CD4-positive, alpha-beta T cell (primary cell): ENCODE results near the gene KCNK13. TPM values are rescaled to one million over a fixed set of nuclear protein-coding genes. Genes with fewer than 3 reads are reported as not detected.

Experiments
- ATAC-seq: fragments of 200-7000 bp; cut with Tn5 transposase; one replicate; pipeline ENCODE4 v1.10.0; 2022; ENCODE audit warnings: mild to moderate bottlenecking; ENCODE audit not compliant: poor library complexity
- CTCF ChIA-PET: fragments of 350-600 bp; sonication (Branson Sonifier 250); formaldehyde crosslinking; loops from one replicate; lab custom pipeline; 2021; ENCODE audit warnings: antibody characterized with exemption, inconsistent platforms; lab: Charles Lee
- POLR2A ChIA-PET: fragments of 350-600 bp; sonication (Branson Sonifier 250); formaldehyde crosslinking; loops from one replicate; lab custom pipeline; 2021; ENCODE audit warnings: antibody characterized with exemption, inconsistent platforms; lab: Charles Lee
- DNase-seq, 14 experiments: peaks; one replicate each; pipeline ENCODE4 v3.0.0-alpha.2; 2013 to 2020; ENCODE audit warnings: mixed read lengths in 2 of 14
- H3K27ac ChIP-seq, 2 donors: one replicate each; pipeline versions ENCODE4 v1.5.1 to v1.7.0; 2013; ENCODE audit warnings: low read length in 2 of 2, low read depth in 1 of 2, mild to moderate bottlenecking in 1 of 2
- H3K27me3 ChIP-seq, 2 experiments: 1 replicate in 1 of 2; 2 replicates in 1 of 2; pipeline versions ENCODE4 v1.6.1 to v1.7.0; 2013; ENCODE audit warnings: low read length in 2 of 2, control low read depth in 1 of 2, mild to moderate bottlenecking in 1 of 2, moderate library complexity in 1 of 2; ENCODE audit not compliant: insufficient read depth in 2 of 2, control insufficient read depth in 1 of 2
- H3K36me3 ChIP-seq: one replicate; pipeline ENCODE4 v1.6.1; 2013; ENCODE audit warnings: low read length, control low read depth; ENCODE audit not compliant: insufficient read depth
- H3K4me1 ChIP-seq: one replicate; pipeline ENCODE4 v1.6.1; 2013; ENCODE audit warnings: low read length, control low read depth; ENCODE audit not compliant: insufficient read depth
- H3K4me3 ChIP-seq: one replicate; pipeline ENCODE4 v1.5.1; 2013; ENCODE audit warnings: mild to moderate bottlenecking, low read length, moderate library complexity
- H3K9me3 ChIP-seq, 2 experiments: 1 replicate in 1 of 2; 2 replicates in 1 of 2; pipeline versions ENCODE4 v1.6.1 to v1.7.0; 2013; ENCODE audit warnings: low read length in 2 of 2, mild to moderate bottlenecking in 2 of 2, control low read depth in 1 of 2, moderate library complexity in 1 of 2; ENCODE audit not compliant: control insufficient read depth in 1 of 2, insufficient read depth in 1 of 2
- H3K27ac Mint-ChIP-seq: one replicate; pipeline ENCODE4 v1.8.0; 2020; ENCODE audit warnings: mixed read lengths
- H3K27me3 Mint-ChIP-seq: one replicate; pipeline ENCODE4 v1.8.0; 2021; ENCODE audit warnings: mixed read lengths
- H3K36me3 Mint-ChIP-seq: one replicate; pipeline ENCODE4 v1.8.0; 2021; ENCODE audit warnings: low read depth, mixed read lengths
- H3K4me1 Mint-ChIP-seq: one replicate; pipeline ENCODE4 v1.8.0; 2021; ENCODE audit warnings: low read depth, mixed read lengths
- H3K4me3 Mint-ChIP-seq: one replicate; pipeline ENCODE4 v1.8.0; 2020; ENCODE audit warnings: mild to moderate bottlenecking, mixed read lengths
- H3K9me3 Mint-ChIP-seq: one replicate; pipeline ENCODE4 v1.8.0; 2020; ENCODE audit warnings: mixed read lengths
- CTCF ChIP-seq: fragments of 200-600 bp; IDR thresholded peaks from one replicate; pipeline ENCODE4 v1.8.0; 2022; ENCODE audit warnings: antibody characterized with exemption, mild to moderate bottlenecking
- intact Hi-C, 2 experiments: fragments of 100-400 bp; cut with DNase I in 1 of 2; cut with micrococcal nuclease in 1 of 2; formaldehyde crosslinking; loops; one replicate each; pipeline versions ENCODE4 v1.15.1 to v1.9.0; 2023 to 2025; cut with DNase I, micrococcal nuclease
- total RNA-seq, 174 experiments: library from RNA in 2 of 174; stranded (reverse) in 2 of 174; gene quantifications; one replicate each; pipeline ENCODE4 v1.2.3 and lab custom pipeline; 2021 to 2026

The KCNK13 gene
- total RNA-seq, 2 experiments from 2014 or later: not detected

DNA sequence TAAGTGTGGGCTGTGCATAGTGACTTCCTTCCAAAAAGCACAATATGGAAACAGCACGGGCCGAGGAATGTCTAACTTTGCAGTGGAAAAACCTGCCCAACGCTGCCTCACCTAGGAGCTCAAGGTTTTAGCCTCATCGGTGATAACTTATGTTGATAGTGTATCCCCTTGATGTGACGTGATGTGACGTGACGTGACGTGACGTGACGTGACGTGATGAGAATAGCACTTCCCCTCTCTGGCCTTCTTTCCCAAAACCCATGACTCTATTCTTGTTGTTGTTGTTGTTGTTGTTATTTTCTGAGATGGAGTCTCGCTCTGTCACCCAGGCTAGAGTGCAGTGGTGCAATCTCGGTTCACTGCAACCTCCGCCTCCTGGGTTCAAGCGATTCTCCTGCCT is 64.5 kb downstream of the KCNK13 start:
- Histone ChIP-seq H3K36me3 (no peaks in the 10 kb centered on the region), H3K9me3 (no peaks in the 10 kb centered on the region), H3K4me3 (no peak overlapping the region), H3K27ac (no peak overlapping the region), H3K27me3 (peaks cover 0 to 10% of the 10 kb centered on the region in 2 experiments), H3K4me1 (no peaks in the 10 kb centered on the region)
- ATAC-seq: no peak
- H3K27me3 Mint-ChIP-seq: peaks cover 19% of the 10 kb centered on the region
- ChIA-PET POLR2A (no interaction called here), CTCF (no interaction called here)
- no peak overlapping the region for H3K27ac Mint-ChIP-seq
- no peak for DNase-seq
- no peaks in the 10 kb centered on the region for H3K36me3 Mint-ChIP-seq
- intact Hi-C loops: no loop called here
- H3K4me3 Mint-ChIP-seq: no peak overlapping the region
- TF ChIP-seq CTCF: no peak
- no peaks in the 10 kb centered on the region for H3K9me3 Mint-ChIP-seq
- no peaks in the 10 kb centered on the region for H3K4me1 Mint-ChIP-seq

- Histone ChIP-seq H3K27ac (no peak overlapping the region), H3K36me3 (no peaks in the 10 kb centered on the region), H3K27me3 (no peaks in the 10 kb centered on the region), H3K4me1 (no peaks in the 10 kb centered on the region), H3K9me3 (no peaks in the 10 kb centered on the region), H3K4me3 (no peak overlapping the region)
- Mint-ChIP-seq H3K9me3 (no peaks in the 10 kb centered on the region), H3K27ac (no peak overlapping the region), H3K4me3 (no peak overlapping the region), H3K27me3 (peaks cover 21% of the 10 kb centered on the region), H3K4me1 (no peaks in the 10 kb centered on the region), H3K36me3 (no peaks in the 10 kb centered on the region)
- DNase-seq (no peak), ATAC-seq (no peak)
- CTCF ChIA-PET: no interaction called here
- POLR2A ChIA-PET: no interaction called here
- intact Hi-C loops: no loop called here
- TF ChIP-seq CTCF: no peak
Measured at GRCh38 chr14:90132821-90133570, 71.2 kb downstream of the KCNK13 start.

DNA sequence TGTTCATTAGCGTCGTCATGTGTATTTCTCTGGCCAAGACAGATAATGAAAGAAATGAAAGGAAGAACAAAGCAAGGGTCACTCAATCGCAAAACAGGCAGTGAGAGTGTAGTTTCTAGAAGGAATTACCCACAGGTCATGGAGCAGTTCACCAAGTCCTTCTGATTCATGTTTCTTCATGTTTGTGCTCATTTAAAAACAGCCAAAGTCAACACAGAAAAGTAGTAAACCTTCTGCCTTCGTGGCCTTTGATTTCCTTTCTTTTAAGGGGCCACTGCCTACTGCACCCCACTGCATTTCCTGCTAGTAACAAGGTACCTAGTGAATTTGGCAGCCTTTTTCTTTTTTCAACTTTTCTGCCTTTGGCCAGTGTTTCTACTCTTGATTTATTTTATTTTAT is 75.1 kb downstream of the KCNK13 start:
- H3K27ac ChIP-seq: no peak overlapping the region
- no peaks in the 10 kb centered on the region for H3K9me3 ChIP-seq
- ChIA-PET CTCF (interaction anchor here (0.7 kb wide), 1 partner anchor 26 kb away, joined by 4 read pairs; no protein-coding TSS in a partner anchor), POLR2A (no interaction called here)
- Mint-ChIP-seq H3K9me3 (no peaks in the 10 kb centered on the region), H3K4me1 (no peaks in the 10 kb centered on the region), H3K4me3 (no peak overlapping the region), H3K27ac (no peak overlapping the region), H3K36me3 (no peaks in the 10 kb centered on the region), H3K27me3 (peaks cover 17% of the 10 kb centered on the region)
- H3K4me1 ChIP-seq: no peaks in the 10 kb centered on the region
- ATAC-seq (no peak), DNase-seq (no peak)
- H3K27me3 ChIP-seq: peaks cover 0 to 3% of the 10 kb centered on the region in 2 experiments
- no peak for TF ChIP-seq CTCF
- intact Hi-C loops: no loop called here
- H3K4me3 ChIP-seq: no peak overlapping the region
- no peaks in the 10 kb centered on the region for H3K36me3 ChIP-seq
